AG10803 (cell line): ENCODE data around the gene PDGFD.
A peak's percentile ranks its signal among the peaks of the same experiment; 100 is the strongest.

ENCODE experiments used
- DNase-seq: peaks from one replicate; pipeline ENCODE4 v3.0.0; 2010; ENCODE audit warnings: low read depth
- H3K4me3 ChIP-seq: 2 replicates; pipeline ENCODE4 v1.5.1; 2011; ENCODE audit warnings: mild to moderate bottlenecking, low read length, control low read depth
- TF ChIP-seq, protein P1 (sequence below): conservative IDR thresholded peaks from 2 replicates; pipeline ENCODE4 v1.5.1; 2011; ENCODE audit warnings: mild to moderate bottlenecking, low read length, control low read depth, inconsistent platforms

The PDGFD gene

DNA sequence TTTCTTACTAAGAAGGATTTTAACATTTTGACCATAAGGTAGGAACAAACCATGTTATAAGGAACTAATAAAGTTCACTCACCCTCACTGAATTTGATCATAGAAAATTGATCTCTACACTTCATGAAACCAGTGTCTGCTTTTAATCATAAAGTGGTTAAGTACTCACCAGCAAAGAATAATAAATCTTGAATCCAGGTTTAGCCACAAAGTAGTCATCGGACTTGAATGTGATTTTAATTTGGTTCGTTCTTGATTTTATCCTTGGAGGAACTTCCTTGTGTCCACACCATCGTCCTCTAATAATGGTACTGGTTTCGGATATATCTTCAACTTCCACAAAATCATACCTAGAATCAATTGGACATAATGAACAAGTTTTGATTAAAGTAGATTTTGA lies 168.1 kb downstream of the PDGFD start:
- TF ChIP-seq, protein P1, sequence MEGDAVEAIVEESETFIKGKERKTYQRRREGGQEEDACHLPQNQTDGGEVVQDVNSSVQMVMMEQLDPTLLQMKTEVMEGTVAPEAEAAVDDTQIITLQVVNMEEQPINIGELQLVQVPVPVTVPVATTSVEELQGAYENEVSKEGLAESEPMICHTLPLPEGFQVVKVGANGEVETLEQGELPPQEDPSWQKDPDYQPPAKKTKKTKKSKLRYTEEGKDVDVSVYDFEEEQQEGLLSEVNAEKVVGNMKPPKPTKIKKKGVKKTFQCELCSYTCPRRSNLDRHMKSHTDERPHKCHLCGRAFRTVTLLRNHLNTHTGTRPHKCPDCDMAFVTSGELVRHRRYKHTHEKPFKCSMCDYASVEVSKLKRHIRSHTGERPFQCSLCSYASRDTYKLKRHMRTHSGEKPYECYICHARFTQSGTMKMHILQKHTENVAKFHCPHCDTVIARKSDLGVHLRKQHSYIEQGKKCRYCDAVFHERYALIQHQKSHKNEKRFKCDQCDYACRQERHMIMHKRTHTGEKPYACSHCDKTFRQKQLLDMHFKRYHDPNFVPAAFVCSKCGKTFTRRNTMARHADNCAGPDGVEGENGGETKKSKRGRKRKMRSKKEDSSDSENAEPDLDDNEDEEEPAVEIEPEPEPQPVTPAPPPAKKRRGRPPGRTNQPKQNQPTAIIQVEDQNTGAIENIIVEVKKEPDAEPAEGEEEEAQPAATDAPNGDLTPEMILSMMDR: no peak
- peak; percentile 57 for DNase-seq
- H3K4me3 ChIP-seq: no peak overlapping the region

DNA sequence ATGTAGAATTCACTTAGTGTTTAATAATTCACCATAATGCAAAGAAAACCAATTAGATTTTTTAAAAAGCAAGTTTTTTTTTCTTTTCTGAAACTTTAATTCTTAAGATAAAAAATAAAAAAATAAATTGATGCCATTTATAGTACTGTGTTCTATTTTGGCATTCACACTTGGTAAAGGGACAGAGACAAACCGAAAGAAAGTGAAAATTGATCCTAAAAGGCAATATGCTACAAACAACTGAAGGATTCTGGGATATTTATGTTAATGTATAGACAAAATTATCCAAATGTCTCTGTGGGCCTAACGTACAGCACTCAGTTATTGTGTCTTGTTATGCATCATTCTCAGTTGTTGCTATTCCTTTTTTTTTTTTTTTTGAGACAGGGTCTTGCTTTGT lies 169.4 kb downstream of the PDGFD start:
- H3K4me3 ChIP-seq: no peak overlapping the region
- TF ChIP-seq, protein P1: no peak
- DNase-seq: no peak

DNA sequence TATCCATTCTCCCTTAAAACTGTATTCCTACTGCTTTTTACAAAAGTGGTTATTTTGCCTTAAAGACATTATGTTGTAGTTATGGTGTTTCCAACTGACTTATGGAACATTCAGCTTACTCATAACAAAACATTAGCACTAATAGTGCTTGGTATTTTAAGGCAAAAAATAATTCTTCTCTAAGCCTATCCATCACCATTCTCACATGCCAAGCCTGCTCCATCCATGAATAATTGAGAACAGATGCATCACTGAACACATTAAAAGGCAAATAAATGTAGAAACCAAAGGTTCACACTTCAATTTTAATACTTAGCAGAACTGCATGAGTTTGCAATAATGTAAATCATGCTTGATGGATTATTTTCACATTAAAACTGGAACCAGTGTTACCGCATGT lies 169.9 kb downstream of the PDGFD start:
- peak; percentile 64 for DNase-seq
- H3K4me3 ChIP-seq: no peak overlapping the region
- TF ChIP-seq, protein P1: no peak

DNA sequence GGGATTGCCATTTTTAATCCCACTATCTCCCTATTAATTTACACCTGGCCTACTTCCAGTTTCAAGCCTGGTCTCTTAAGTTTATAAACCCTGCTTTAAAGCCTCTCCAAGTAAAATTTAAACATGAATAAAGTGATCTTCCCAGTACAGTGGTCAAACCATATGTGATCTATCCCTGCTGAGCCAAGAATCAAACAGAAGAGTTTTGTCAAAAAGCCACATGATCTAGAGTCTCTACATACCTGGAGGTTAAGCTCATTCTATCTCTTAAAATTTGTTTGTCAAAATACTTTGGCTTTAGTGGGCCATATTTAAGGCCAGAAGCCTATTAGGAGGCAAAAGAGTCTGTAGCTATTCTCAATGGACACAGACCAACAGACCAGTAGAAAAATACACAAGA lies 170.4 kb downstream of the PDGFD start:
- no peak overlapping the region for H3K4me3 ChIP-seq
- DNase-seq: peak; percentile 80
- TF ChIP-seq, protein P1: no peak

DNA sequence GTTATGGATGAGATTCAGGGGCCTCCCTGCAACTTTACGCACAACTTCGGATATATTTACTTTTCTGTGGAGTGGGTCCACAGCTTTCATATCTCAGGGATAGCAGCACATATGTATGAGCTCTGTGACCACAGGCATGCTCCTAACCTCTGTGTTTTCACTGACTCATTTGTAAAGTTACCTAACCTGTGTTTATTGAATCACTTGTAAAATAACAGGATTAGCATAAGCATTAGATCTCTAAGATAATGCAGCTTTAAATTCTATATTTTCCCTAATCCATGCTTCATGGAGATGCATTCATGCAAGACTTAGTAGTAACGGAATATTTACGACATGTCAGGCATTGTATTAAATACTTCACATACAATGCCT lies 175.4 kb downstream of the PDGFD start:
- TF ChIP-seq, protein P1: no peak
- peak; percentile 55 for DNase-seq
- no peak overlapping the region for H3K4me3 ChIP-seq

DNA sequence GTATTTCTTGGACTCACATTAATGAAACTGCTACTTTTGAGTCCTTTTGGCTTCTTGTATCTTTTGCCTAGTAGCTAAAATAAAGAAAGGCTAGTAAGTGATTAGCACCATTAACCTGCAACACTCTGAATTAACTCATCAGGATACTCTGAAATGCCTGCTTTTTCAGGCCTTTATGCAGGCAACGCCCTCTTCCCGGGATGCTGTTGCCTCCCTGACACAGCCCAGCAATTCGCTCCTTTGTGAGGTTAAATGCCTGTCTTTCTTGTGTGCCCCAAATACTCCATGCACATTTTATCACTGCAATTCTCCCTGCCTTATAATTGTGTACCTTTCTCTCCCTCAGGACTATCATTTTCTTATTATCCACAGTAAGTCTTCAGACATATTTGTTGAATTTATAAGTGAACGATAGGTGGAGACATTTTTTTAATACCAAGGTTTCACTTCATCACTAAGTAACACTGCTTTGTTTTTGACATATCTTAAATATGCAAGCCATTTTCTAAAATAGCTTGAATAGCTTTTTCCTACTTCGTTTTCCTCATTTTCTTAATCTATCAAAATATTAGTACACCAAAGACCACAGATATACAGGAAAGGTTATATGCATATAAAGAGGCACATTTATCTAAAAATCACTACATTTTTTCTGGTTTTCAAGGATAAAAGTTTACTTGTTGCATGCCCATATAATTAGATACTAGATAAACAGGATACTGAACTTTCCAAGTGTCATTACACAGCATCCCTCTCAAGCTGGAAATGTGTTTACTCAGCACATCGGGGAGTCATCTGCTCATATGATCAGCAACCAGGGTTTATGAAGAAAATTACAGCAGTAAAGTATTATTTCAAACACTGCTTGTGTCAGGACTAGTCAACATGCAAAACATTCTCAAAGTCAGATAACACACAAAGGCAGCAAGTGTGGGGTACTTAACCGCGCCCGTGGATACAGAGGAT lies 176.0 kb downstream of the PDGFD start:
- no peak overlapping the region for H3K4me3 ChIP-seq
- DNase-seq: no peak
- TF ChIP-seq, protein P1: no peak

DNA sequence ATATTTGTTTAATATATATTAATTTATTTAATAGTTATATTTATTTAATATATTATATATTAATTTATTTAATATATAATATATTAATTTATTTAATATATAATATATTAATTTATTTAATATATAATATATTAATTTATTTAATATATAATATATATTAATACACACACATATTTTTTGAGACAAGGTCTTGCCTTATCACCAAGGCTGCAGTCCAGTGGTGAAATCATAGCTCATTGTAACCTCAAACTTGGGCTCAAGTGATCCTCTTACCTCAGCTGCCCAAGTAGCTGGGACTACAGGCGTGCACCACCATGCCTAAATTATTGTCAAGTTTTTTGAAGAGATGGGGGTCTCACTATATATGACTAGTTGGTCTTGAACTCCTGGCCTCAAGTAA lies 178.9 kb downstream of the PDGFD start:
- H3K4me3 ChIP-seq: no peak overlapping the region
- TF ChIP-seq, protein P1: no peak
- no peak for DNase-seq
